ENCODE measurements around the gene MMP25.

DNA sequence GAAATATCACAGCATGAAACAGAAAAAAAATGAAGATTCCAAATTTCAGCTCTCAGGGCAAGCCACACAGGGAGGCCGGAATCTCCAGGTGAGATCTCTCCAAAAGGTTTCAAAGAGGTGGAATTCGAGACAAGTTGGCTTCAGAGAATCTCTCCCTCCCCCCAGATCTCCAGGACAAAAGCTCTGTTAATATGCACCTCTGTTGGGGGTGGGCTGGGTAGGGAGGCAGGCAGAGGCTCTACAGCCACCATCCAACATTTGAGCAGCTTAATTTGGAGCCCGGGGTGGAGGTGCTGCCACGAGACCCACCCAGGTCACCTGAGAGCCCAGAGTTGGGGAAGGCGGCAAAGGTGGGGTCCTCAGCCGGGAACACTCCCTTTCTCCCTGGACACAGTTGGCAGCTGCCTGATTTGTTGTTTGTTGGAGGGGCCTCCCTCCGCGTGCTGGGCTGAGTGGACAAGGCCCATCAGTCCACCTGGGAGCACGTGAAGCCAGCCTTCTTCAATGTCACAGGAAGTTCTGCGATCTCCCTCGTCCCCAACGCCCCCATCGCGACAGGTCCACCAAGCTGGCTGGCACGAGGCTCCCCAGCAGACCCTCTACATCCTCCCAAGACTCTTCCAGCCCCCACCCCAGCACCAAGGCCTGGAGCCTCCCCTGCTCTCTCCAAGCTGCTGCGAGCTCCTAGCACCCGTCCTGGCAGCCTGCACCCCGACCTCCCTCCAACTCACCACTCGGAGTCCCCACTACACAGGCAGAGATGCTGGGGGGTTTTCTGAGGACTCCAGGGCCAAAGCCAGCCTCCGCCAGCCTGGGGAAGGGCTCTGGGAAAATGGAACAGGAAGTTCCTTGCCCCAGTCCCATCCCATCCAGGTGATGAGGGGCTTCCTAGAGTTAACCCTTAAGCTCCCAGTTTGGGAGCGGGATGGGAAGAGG, 52.4 kb downstream of the MMP25 start, which contains the start of gene ZSCAN10:
- TF ChIP-seq, protein P1, sequence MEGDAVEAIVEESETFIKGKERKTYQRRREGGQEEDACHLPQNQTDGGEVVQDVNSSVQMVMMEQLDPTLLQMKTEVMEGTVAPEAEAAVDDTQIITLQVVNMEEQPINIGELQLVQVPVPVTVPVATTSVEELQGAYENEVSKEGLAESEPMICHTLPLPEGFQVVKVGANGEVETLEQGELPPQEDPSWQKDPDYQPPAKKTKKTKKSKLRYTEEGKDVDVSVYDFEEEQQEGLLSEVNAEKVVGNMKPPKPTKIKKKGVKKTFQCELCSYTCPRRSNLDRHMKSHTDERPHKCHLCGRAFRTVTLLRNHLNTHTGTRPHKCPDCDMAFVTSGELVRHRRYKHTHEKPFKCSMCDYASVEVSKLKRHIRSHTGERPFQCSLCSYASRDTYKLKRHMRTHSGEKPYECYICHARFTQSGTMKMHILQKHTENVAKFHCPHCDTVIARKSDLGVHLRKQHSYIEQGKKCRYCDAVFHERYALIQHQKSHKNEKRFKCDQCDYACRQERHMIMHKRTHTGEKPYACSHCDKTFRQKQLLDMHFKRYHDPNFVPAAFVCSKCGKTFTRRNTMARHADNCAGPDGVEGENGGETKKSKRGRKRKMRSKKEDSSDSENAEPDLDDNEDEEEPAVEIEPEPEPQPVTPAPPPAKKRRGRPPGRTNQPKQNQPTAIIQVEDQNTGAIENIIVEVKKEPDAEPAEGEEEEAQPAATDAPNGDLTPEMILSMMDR (IDR thresholded peaks at IDR 0.05), result no peak
- TF ChIP-seq POLR2AphosphoS5 (IDR thresholded peaks at IDR 0.05; ENCODE audit: insufficient read depth in 1 of 2, low read depth in 1 of 2), result no peak
- TF ChIP-seq POLR2A (IDR thresholded peaks at IDR 0.05), result no peak
